Stimulated activated CD4-positive, alpha-beta T cell treated with anti-CD3 and anti-CD28 coated beads, Interleukin-2, amount 100 ng/mL, for 24 hours (primary cell): ENCODE results near the gene DSTN.

ENCODE experiments used
- DNase-seq, 2 donors: peaks; one replicate each; pipeline ENCODE4 v3.0.0-alpha.2; 2020

Gene DSTN

DNA sequence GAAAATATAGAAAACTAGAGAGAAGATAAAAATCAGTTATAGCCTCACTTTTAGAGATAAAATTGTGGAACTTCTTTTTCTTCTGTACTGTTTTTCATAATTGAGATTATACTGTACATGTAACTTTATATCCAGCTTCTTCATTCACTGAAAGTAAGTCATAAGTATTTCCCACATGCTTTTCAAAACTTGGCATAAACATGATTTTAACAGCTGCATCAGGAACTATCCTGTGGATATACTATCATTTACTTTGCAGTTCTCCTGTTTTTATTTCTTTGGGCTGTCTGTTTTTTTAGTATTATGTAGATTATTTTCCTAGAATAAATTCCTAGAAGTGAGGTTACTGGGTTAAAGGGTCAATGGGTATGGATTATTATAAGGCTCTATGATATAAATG, 14.8 kb downstream of the DSTN start:
- no peak for DNase-seq

DNA sequence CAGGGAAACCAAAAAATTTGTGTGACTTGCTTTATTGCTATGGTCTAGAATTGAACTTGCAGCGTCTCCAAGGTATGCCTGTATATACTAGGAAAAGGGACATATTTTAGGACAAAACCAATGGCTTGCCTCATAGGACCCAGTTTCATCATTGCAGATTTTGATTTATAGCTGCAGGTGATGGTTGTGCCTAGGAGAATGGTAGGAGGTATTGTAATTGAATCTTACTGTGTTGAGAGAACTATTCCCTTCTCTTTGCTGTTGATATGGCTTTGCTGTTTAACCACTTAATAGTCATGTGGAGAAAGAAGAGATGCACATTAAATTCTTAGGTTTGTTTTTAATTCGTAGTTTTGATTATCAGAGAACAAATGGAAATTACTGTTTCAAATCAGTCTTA, 16.4 kb downstream of the DSTN start:
- no peak for DNase-seq

GRCh38 chr20:17587148-17587547, 17.3 kb downstream of the DSTN start:
- DNase-seq, result no peak

DNA sequence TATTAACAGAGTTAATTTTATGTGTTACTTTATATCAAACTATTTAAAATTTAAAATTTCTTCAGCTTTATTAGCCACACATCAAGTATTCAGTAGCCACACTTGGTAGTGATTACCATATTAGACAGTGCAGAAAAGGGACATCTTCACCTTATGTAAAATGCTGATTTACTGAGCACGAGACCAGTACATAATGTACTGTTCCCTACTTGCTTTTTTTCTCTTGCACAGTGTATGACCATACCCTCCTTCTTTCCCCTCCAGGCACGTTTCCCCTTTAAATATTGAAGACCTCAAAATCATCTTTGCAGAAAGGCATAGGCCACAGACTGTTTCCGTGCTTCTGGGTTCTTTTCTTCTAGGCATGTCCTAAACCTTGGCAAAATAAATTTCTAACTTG, 17.9 kb downstream of the DSTN start:
- no peak for DNase-seq

GRCh38 chr20:17589161-17589834, 19.4 kb downstream of the DSTN start:
- DNase-seq, result no peak

- no peak for DNase-seq
These were observed 20.4 kb downstream of the DSTN start for GRCh38 chr20:17590245-17590644.

DNA sequence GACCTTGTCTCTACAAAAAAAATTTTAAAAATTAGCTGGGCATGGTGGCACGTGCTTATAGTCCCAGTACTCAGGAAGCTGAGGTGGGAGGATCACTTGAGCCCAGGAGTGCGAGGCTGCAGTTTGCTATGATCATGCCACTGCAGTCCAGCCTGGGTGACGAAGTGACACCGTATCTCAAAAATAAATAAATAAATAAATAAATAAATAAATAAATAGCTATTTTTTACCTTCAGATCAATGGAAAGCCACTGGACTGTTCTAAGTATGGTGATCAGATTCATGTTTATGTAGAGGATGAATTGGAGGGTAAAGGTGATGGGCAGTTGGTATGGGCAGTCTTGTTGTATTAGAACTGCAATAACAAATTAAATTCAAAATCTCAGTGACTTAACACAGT, 24.0 kb downstream of the DSTN start:
- DNase-seq, result no peak

GRCh38 chr20:17594443-17594842, 24.6 kb downstream of the DSTN start:
- no peak for DNase-seq

DNA sequence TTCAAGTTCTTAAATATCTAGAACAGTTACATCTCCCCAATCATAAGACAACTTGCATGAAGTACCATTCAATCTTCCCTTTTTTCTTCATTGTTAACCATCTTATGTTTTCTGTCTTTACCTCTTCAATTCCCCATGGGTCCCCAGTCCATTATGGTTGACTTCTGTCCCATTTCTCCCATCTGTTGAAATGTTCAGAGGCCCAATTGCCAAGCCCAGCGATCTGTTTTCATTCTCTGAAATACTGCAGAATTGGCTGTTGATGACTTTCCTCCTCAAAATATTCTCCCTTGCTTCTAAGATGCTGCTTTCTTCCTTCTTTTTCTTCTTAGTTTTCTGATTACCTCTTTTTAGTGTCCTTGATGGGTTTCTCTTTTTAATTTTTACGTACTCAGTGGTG, 26.0 kb downstream of the DSTN start:
- no peak for DNase-seq

DNA sequence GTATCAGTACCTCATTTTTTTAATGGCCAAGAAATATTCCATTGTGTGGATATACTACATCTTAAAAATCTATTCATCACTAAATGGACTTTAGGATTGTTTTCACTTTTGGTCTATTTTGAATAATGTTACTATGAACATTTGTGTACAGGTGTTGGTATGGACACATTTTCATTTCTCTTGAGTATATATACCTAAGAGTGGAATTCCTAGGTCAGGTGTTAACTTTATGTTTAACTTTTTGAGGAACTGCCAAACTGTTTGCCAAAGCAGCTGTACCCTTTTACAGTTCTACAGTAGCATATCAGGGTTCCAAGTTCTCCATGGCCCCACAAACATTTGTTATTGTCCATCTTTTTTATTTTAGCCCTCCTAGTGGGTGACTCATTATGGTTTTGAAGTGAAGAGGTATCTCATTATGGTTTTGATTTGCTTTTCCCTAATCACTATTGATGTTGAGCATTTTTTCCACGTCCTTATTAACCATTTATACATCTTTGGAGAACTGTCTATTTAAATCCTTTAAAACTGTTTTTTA, 28.2 kb downstream of the DSTN start:
- no peak for DNase-seq

- DNase-seq, result no peak
These were observed 32.1 kb downstream of the DSTN start for GRCh38 chr20:17601957-17602356.

GRCh38 chr20:17602493-17602892, 32.6 kb downstream of the DSTN start:
- DNase-seq, result no peak

- DNase-seq, result no peak
These were observed 35.3 kb downstream of the DSTN start for GRCh38 chr20:17605131-17605660.

DNA sequence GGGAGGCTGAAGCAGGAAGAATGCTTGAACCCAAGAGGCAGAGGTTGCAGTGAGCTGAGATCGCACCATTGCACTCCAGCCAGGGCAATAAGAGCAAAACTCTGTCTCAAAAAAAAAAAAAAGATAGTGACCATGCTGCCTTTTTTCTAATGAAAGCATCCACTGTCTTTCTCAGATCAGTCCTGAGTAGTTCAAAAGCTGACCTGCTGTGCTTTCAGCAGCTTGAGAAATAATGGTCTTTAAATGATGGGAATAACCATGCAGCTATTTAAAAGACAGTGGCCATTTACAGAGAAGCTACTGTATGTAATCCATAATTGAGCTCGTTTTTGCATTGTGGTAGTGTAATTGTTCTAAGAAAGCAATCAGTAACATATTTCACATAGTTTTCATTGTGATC, 36.1 kb downstream of the DSTN start:
- no peak for DNase-seq

GRCh38 chr20:17608701-17609497, 39.0 kb downstream of the DSTN start:
- no peak for DNase-seq

DNA sequence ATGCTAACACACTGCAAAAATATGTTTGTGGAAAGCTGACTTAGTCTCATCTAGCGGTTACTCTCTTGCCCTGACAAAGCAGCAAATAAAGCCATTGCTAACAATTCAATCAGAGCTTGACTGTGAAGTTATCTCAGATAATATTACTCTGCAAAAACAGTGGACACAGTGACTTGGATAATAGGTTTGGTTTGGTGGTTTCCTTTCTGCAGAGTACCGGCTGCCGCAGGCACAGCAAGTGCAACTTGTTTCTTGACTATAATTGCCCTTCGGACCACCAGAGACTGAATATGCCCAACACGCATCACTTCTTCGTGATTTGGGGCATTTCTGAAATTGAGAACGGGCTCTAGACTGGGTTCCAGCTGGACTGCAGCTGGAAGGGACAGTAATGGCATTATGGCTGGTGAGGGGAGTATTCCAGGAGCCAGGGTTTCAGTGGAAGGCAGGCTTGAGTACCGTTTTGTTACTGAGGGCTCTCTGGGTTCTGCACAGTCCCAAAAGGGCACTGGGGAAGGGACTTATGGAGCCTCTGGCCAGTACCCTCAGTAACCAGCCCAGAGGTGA, 40.0 kb downstream of the DSTN start:
- DNase-seq, result no peak

GRCh38 chr20:17610566-17611289, 40.9 kb downstream of the DSTN start:
- DNase-seq, result peak; percentile 51 to 54

DNA sequence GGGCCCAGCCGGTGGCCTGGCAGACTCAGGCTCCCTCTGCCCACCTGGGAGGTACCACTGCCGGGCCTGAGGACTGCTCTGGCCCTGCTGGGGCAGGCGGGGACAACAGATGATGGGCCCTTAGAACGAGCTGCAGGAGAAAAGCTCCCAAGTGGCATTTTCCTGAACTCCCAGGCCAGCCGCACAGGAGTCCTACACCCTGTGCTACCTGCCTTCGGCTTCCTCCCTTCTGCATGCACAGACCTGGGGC, 41.3 kb downstream of the DSTN start:
- peak in 1 of 2 donors; percentile 25 for DNase-seq

GRCh38 chr20:17611540-17612286, 41.8 kb downstream of the DSTN start:
- DNase-seq, result no peak

DNA sequence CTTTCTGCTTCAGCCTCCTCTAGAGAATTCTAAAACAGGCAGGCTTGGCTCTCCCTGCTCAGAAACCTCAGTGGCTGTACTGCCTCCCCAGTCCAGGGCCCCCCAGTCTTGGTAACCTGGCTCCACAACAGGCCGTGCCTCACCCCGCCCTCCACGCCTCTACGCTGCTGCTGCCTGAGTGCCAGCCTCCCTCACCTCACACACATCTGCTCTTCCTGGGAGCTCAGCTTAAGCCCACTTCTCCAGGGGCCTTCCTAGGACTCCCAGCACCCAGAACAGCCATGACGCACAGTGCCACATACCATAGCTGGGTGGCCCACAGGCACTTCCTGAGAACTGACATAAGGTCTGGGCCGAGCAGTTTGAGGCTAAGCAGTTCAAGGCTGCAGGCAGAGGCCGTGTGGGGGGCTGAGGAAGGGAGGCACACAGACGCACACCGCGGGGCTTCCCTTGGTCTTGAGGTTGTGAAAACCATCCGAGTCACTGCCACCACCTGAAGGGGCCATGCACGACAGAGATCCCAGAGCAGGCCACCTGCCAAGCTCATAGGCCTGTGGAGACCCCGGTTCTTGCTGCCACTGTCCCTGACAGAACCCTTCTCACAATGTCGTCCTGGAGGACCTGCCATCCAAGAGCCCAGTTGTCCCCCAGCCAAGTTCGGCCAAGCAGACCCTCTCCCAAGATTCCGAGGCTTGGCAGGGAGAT, 42.6 kb downstream of the DSTN start:
- DNase-seq, result peak; percentile 14 to 32

DNA sequence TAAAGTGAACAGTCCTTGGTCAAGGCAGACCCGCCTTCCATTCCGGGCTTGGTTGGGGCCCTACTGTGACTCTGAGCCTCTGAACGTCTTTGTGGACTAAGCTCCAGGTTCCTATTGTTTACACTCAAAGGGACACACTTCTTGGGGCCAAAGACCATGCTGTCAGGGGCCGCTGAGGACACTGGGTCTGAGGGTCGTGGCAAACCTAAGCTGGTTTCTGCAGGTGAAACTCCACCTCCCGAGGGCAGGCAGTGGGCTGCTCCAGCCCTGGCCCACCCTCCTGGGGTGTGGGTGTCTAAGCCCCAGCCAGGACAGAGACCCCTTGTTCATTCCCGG, 43.1 kb downstream of the DSTN start:
- no peak for DNase-seq
